Activated naive CD4-positive, alpha-beta T cell treated with anti-CD3 and anti-CD28 coated beads for 36 hours (primary cell): Measurements from ENCODE around the gene OR6V1. TPM values are rescaled to one million over a fixed set of nuclear protein-coding genes. Genes with fewer than 3 reads are reported as not detected.

ENCODE experiments used
- CTCF ChIA-PET: fragments of 350-600 bp; sonication (Branson Sonifier 250); formaldehyde crosslinking; loops from one replicate; lab custom pipeline; 2021; ENCODE audit warnings: antibody characterized with exemption; lab: Charles Lee
- DNase-seq: peaks from one replicate; pipeline ENCODE4 v3.0.0-alpha.2; 2020
- H3K27ac Mint-ChIP-seq: one replicate; pipeline ENCODE4 v1.8.0; 2021; ENCODE audit warnings: mild to moderate bottlenecking, mixed read lengths
- H3K27me3 Mint-ChIP-seq: one replicate; pipeline ENCODE4 v1.8.0; 2021; ENCODE audit warnings: low read depth, mixed read lengths
- H3K36me3 Mint-ChIP-seq: one replicate; pipeline ENCODE4 v1.8.0; 2021; ENCODE audit warnings: low read depth, mixed read lengths
- H3K4me1 Mint-ChIP-seq: one replicate; pipeline ENCODE4 v1.8.0; 2021; ENCODE audit warnings: low read depth, mixed read lengths
- H3K4me3 Mint-ChIP-seq: one replicate; pipeline ENCODE4 v1.8.0; 2021; ENCODE audit warnings: mild to moderate bottlenecking, moderate library complexity, mixed read lengths
- H3K9me3 Mint-ChIP-seq: one replicate; pipeline ENCODE4 v1.8.0; 2021; ENCODE audit warnings: mixed read lengths
- intact Hi-C: fragments of 100-400 bp; cut with micrococcal nuclease; formaldehyde crosslinking; loops from one replicate; pipeline ENCODE4 v1.15.1; 2023
- total RNA-seq, 2 experiments: library from RNA; stranded (reverse); gene quantifications; one replicate each; pipeline ENCODE4 v1.2.3, GENCODE V29; 2021

OR6V1 gene
- total RNA-seq, 2 experiments from 2014 or later, result not detected

GRCh38 chr7:143015926-143016490, 36.1 kb upstream of the OR6V1 start:
- Mint-ChIP-seq H3K4me3 (no peak overlapping the region), H3K27me3 (no peaks in the 10 kb centered on the region), H3K36me3 (no peaks in the 10 kb centered on the region), H3K4me1 (no peaks in the 10 kb centered on the region), H3K9me3 (peaks cover 3% of the 10 kb centered on the region), H3K27ac (no peak overlapping the region)
- CTCF ChIA-PET, result interaction anchor here (1.1 to 21.1 kb wide), 4 partner anchors 8 to 491 kb away, joined by 3 to 329 read pairs (median 28); partner anchors contain the start of gene TAS2R40
- intact Hi-C loops, result no loop called here
- no peak for DNase-seq

- no peak for DNase-seq
- Mint-ChIP-seq H3K27ac (no peak overlapping the region), H3K27me3 (no peaks in the 10 kb centered on the region), H3K9me3 (peaks cover 3% of the 10 kb centered on the region), H3K4me3 (no peak overlapping the region), H3K36me3 (no peaks in the 10 kb centered on the region), H3K4me1 (no peaks in the 10 kb centered on the region)
- intact Hi-C loops, result no loop called here
- CTCF ChIA-PET, result interaction anchor here (1.1 to 21.1 kb wide), 5 partner anchors 9 to 492 kb away, joined by 3 to 329 read pairs (median 5); partner anchors contain the start of gene TAS2R40
Observed at GRCh38 chr7:143016996-143017395, 35.1 kb upstream of the OR6V1 start.

DNA sequence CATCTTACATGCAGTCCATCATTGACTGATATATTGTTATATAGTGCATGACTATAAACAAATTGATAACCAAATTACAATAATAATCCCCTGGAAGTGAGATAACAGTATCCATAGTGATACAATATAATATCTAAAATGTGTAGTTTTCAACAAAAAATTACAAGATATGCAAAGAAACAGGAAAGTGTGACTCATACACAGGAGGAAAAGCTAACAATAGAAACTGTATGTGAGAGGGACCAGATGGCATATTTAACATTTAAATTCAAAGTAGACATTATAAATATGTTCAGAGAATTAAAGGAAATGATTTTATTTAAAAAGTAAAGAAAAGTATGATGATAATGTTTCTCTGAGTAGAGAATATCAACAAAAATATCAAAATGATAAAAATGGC, 33.2 kb upstream of the OR6V1 start:
- Mint-ChIP-seq H3K36me3 (no peaks in the 10 kb centered on the region), H3K27ac (no peak overlapping the region), H3K4me1 (no peaks in the 10 kb centered on the region), H3K9me3 (peaks cover 3% of the 10 kb centered on the region), H3K4me3 (no peak overlapping the region), H3K27me3 (no peaks in the 10 kb centered on the region)
- CTCF ChIA-PET, result interaction anchor here (0.9 to 21.1 kb wide), 5 partner anchors 10 to 546 kb away, joined by 3 to 329 read pairs (median 5); partner anchors contain the start of gene TAS2R40
- intact Hi-C loops, result no loop called here
- no peak for DNase-seq

GRCh38 chr7:143023047-143023446, 29.1 kb upstream of the OR6V1 start:
- no peaks in the 10 kb centered on the region for H3K36me3 Mint-ChIP-seq
- H3K4me1 Mint-ChIP-seq, result no peaks in the 10 kb centered on the region
- no peak overlapping the region for H3K27ac Mint-ChIP-seq
- intact Hi-C loops, result no loop called here
- CTCF ChIA-PET, result interaction anchor here (0.8 to 1.6 kb wide), 2 partner anchors 10 to 192 kb away, joined by 3 to 7 read pairs; no protein-coding TSS in a partner anchor
- no peak for DNase-seq
- H3K27me3 Mint-ChIP-seq, result peaks cover 5% of the 10 kb centered on the region
- H3K4me3 Mint-ChIP-seq, result no peak overlapping the region
- peaks cover 3% of the 10 kb centered on the region for H3K9me3 Mint-ChIP-seq

DNA sequence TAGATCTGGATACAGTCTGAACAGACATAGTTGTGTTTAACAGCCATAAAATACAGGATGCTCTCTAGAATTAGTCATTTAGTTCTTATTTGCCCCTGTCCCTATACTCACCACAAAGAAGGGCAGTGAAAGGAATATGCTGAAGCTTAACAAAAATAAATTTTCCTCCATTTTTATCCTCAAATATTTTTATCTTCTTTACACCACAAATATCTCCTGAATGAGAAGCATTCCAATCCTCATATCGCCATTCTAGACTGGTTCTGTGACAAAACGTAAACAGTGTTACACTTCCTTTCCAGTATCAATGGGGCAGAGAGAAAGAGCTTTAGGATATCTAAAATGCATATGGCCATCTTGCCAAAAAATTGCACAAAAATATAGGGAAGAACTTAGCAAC, 26.8 kb upstream of the OR6V1 start:
- H3K27me3 Mint-ChIP-seq, result peaks cover 5% of the 10 kb centered on the region
- no peaks in the 10 kb centered on the region for H3K9me3 Mint-ChIP-seq
- H3K4me3 Mint-ChIP-seq, result no peak overlapping the region
- DNase-seq, result no peak
- CTCF ChIA-PET, result interaction anchor here (0.9 to 1.3 kb wide), 2 partner anchors 22 to 190 kb away, joined by 3 to 4 read pairs; no protein-coding TSS in a partner anchor
- intact Hi-C loops, result no loop called here
- no peaks in the 10 kb centered on the region for H3K4me1 Mint-ChIP-seq
- no peak overlapping the region for H3K27ac Mint-ChIP-seq
- H3K36me3 Mint-ChIP-seq, result no peaks in the 10 kb centered on the region

DNA sequence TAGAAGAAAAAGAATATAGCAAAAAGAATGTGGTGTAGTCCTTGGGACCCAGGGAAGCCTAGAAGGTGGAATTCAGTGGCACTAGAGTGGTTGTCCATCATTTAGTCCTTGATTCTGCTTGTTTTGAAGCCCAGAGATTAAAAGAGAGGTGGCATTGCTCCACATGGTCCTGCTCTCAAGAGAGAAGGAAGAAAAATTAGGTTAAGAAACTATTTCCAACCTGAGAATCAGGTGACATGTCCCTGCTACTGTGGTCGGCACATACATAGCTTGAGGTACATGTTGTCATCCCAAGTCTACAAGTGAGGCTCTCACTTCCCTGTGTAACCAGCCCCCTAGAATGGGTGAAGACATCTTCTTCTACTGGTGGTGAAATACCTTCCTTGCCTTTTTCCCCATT, 25.1 kb upstream of the OR6V1 start, which contains the start of gene OR9A2:
Gene OR9A2 (minus strand): TSS at position 101 of the 400 bp plus-strand sequence. CDS start 0 bp downstream, at position 101.
- Mint-ChIP-seq H3K27ac (no peak within 1 kb of the TSS), H3K4me1 (no peaks in the 10 kb centered on the region), H3K9me3 (no peaks in the 10 kb centered on the region), H3K36me3 (no peaks in the 10 kb centered on the region), H3K4me3 (no peak within 1 kb of the TSS), H3K27me3 (peaks cover 5% of the 10 kb centered on the region)
- intact Hi-C loops, result no loop called here
- CTCF ChIA-PET, result no interaction called here
- DNase-seq, result no peak

DNA sequence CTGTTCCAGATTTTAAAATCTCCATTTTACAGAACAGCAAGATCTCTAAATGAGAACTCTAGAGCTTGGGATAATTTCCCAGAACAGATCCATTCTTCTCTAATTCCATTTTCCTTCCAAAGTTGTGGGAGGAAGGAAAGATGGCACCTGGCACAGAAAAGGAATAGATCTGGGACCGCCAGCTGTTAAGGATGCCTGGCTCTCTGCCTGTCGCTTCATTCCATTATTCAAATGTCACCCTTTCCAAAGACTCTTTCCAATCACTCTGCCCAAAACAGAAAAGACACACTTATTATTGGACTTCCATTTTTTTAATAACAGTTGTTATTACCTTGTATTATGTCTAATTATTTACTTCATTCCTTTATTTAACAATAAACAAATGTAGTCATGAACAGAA, 24.5 kb upstream of the OR6V1 start:
- no peak for DNase-seq
- CTCF ChIA-PET, result interaction anchor here (1.9 kb wide), 1 partner anchor 187 kb away, joined by 5 read pairs; no protein-coding TSS in a partner anchor
- intact Hi-C loops, result no loop called here
- Mint-ChIP-seq H3K27ac (no peak overlapping the region), H3K36me3 (no peaks in the 10 kb centered on the region), H3K4me3 (no peak overlapping the region), H3K4me1 (no peaks in the 10 kb centered on the region), H3K27me3 (peaks cover 5% of the 10 kb centered on the region), H3K9me3 (no peaks in the 10 kb centered on the region)

DNA sequence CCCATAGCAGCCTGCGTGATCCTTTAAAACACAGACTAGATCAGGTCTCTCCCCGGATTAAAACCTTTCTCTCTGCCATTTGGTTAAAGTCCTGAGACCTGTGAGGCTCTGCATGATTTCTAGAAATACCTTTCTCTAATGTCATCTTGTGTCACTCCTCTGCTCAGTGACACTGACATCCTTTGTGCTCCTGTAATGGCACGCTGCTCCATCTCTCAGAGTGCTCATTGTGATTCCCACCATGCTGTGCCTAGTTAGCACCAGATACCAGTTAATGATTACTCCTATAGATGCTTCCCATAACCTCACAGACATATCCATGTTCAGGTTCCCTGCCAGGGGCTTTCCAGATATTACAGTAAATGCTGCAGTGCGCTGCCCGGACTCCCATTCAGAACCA, 13.5 kb upstream of the OR6V1 start:
- CTCF ChIA-PET, result no interaction called here
- Mint-ChIP-seq H3K9me3 (peaks cover 9% of the 10 kb centered on the region), H3K36me3 (no peaks in the 10 kb centered on the region), H3K27me3 (no peaks in the 10 kb centered on the region), H3K27ac (no peak overlapping the region), H3K4me1 (no peaks in the 10 kb centered on the region), H3K4me3 (no peak overlapping the region)
- intact Hi-C loops, result no loop called here
- DNase-seq, result no peak

- no peaks in the 10 kb centered on the region for H3K9me3 Mint-ChIP-seq
- H3K36me3 Mint-ChIP-seq, result no peaks in the 10 kb centered on the region
- H3K27ac Mint-ChIP-seq, result no peak overlapping the region
- no peak overlapping the region for H3K4me3 Mint-ChIP-seq
- DNase-seq, result no peak
- CTCF ChIA-PET, result no interaction called here
- intact Hi-C loops, result no loop called here
- no peaks in the 10 kb centered on the region for H3K27me3 Mint-ChIP-seq
- no peaks in the 10 kb centered on the region for H3K4me1 Mint-ChIP-seq
Observed at GRCh38 chr7:143040209-143040715, 11.9 kb upstream of the OR6V1 start.

DNA sequence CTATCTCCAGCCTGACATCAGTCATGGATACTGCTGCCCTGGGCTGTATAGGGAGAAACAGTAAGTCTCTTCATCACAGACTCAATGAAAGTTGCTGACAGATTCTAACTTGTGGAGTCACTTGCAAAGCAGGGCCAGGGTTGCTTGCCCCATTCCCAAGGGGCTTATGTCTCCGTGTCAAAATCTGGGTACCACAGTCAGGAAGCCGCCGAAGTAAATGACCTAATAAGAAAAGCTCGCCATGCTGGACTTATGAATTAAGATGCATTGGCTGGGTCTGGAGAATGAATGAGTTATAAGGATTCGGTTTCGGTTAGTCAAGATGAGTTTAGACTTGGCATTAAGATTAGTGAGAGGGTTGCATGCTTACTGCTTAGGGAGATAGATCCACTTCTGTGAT, 10.8 kb upstream of the OR6V1 start:
- Mint-ChIP-seq H3K9me3 (no peaks in the 10 kb centered on the region), H3K4me1 (no peaks in the 10 kb centered on the region), H3K36me3 (no peaks in the 10 kb centered on the region), H3K4me3 (no peak overlapping the region), H3K27me3 (no peaks in the 10 kb centered on the region), H3K27ac (no peak overlapping the region)
- CTCF ChIA-PET, result no interaction called here
- no peak for DNase-seq
- intact Hi-C loops, result no loop called here

GRCh38 chr7:143042159-143042789, 9.9 kb upstream of the OR6V1 start:
- H3K27ac Mint-ChIP-seq, result no peak overlapping the region
- no peaks in the 10 kb centered on the region for H3K36me3 Mint-ChIP-seq
- H3K4me3 Mint-ChIP-seq, result no peak overlapping the region
- no peaks in the 10 kb centered on the region for H3K27me3 Mint-ChIP-seq
- CTCF ChIA-PET, result interaction anchor here (1.1 to 1.5 kb wide), 2 partner anchors 33 to 173 kb away, joined by 3 to 5 read pairs; no protein-coding TSS in a partner anchor
- no peaks in the 10 kb centered on the region for H3K4me1 Mint-ChIP-seq
- no peaks in the 10 kb centered on the region for H3K9me3 Mint-ChIP-seq
- no peak for DNase-seq
- intact Hi-C loops, result no loop called here

GRCh38 chr7:143042790-143043271, 9.3 kb upstream of the OR6V1 start:
- no peaks in the 10 kb centered on the region for H3K36me3 Mint-ChIP-seq
- DNase-seq, result no peak
- no peak overlapping the region for H3K27ac Mint-ChIP-seq
- intact Hi-C loops, result no loop called here
- no peak overlapping the region for H3K4me3 Mint-ChIP-seq
- CTCF ChIA-PET, result interaction anchor here (1.1 to 1.6 kb wide), 3 partner anchors 33 to 173 kb away, joined by 3 to 8 read pairs (median 5); no protein-coding TSS in a partner anchor
- no peaks in the 10 kb centered on the region for H3K4me1 Mint-ChIP-seq
- H3K9me3 Mint-ChIP-seq, result no peaks in the 10 kb centered on the region
- H3K27me3 Mint-ChIP-seq, result no peaks in the 10 kb centered on the region
